Measurements from ENCODE around the gene PPP1R36. TPM values are rescaled to one million over a fixed set of nuclear protein-coding genes. Genes with fewer than 3 reads are reported as not detected.

PPP1R36 gene
- total RNA-seq, 4 donors from 2014 or later, result 2.3 to 5.7 (median 3.9) TPM

DNA sequence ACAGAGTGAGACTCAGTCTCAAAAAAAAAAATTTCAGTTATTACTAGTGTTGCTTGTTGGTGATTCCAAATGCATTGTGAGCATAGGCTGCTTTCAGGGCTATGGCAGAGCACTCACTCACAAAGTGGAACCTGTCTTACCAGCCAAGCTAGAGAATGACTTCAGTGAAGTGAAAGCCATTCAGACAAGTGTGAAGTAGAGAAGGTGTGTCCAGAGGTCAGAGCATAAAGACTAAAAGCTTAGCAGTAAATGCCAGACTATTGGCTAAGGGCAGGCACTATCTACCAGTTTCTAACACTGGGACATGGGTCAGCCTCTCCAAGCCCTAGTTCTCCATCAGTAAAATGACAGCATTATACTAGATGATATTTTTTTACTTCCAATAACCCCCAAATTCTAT lies 12.7 kb downstream of the PPP1R36 start:
- TF ChIP-seq CTCF (IDR thresholded peaks at IDR 0.05; ENCODE audit: low read depth), result no peak

- TF ChIP-seq CTCF (IDR thresholded peaks at IDR 0.05; ENCODE audit: low read depth), result no peak
These were observed 13.9 kb downstream of the PPP1R36 start for GRCh38 chr14:64563696-64564095.

GRCh38 chr14:64566651-64567122 lies 16.9 kb downstream of the PPP1R36 start:
- TF ChIP-seq CTCF (IDR thresholded peaks at IDR 0.05; ENCODE audit: low read depth), result no peak

- TF ChIP-seq CTCF (IDR thresholded peaks at IDR 0.05; ENCODE audit: low read depth), result no peak
These were observed 19.4 kb downstream of the PPP1R36 start for GRCh38 chr14:64569138-64569631.

DNA sequence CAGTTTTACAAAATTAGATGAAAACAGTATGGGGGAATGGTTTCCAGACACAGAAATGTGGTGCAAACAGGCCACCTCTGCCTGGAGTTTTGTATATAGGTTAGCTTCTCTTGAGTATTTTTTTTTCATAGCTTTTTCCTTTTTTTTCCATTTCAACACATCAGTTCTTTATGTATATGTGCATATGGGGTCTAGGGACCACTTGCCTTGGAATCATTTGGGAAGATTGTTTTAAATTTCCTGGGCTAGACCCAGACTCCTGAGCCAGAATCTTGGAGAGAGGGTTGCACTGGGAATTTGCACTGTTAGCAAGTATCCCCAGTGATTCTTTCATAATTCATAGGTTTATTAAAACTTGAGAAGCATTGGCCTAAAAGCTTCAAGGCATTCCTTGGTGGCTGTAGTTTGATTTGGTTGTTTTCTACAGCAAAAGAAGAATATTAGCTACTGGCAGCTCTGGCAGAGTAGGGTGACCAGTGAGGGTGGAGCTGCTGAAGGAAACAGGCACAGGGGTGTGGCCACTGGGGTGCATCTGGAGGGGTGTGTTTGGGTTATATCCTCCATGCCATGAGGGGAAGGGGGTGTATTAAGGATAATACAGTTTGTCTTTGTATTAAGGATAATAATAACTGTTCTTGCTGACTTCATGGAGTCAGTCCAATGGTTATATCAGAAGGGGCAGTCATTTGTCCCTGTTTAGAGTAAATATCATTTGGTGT lies 22.8 kb downstream of the PPP1R36 start:
- no peak for TF ChIP-seq CTCF (IDR thresholded peaks at IDR 0.05; ENCODE audit: low read depth)

DNA sequence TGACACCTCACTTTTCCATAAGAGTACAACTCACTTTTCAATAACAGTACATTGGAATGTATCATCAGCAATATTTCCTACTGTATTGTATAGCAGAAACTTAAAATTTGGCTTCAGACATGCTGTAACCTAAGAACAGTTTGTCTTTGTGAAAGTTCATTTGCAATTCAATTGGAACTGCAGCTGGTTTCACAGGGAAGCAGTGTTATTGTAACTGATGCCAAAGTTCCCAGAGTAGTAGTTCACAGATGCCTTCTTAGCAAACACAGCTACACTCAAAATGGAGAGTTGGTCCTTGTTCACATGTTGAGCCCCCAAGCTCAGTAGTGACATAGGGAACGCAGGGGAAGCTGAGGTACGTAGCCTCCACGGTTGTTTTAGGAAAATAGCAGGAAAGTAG lies 23.3 kb downstream of the PPP1R36 start:
- TF ChIP-seq CTCF (IDR thresholded peaks at IDR 0.05; ENCODE audit: low read depth), result no peak

- no peak for TF ChIP-seq CTCF (IDR thresholded peaks at IDR 0.05; ENCODE audit: low read depth)
These were observed 24.8 kb downstream of the PPP1R36 start for GRCh38 chr14:64574371-64575107.

All from subcutaneous adipose tissue (tissue), 4 donors.